Hematopoietic multipotent progenitor cell treated with erythropoietin and hydrocortisone succinate and interleukin-3 and kit ligand, for 8 days (in vitro differentiated cells): ENCODE data around the gene PHACTR2.
"Not testable (repeated sequence)": the region's sequence is repeated elsewhere in the genome, so short reads cannot be mapped to it uniquely, and the experiment has no call there.

ENCODE experiments used
- DNase-seq: peaks from one replicate; pipeline ENCODE4 v3.0.0-alpha.2; 2015

Gene PHACTR2

GRCh38 chr6:143773506-143774150 is 95.9 kb downstream of the PHACTR2 start:
- DNase-seq = no peak

- DNase-seq = no peak
Observed at GRCh38 chr6:143774347-143774746, 96.6 kb downstream of the PHACTR2 start.

GRCh38 chr6:143775336-143775735 is 97.6 kb downstream of the PHACTR2 start:
- DNase-seq = no peak

GRCh38 chr6:143778926-143779325 is 101.2 kb downstream of the PHACTR2 start:
- no peak for DNase-seq

GRCh38 chr6:143782481-143782880 is 104.7 kb downstream of the PHACTR2 start:
- DNase-seq = no peak

- no peak for DNase-seq
Observed at GRCh38 chr6:143783077-143783476, 105.3 kb downstream of the PHACTR2 start.

GRCh38 chr6:143784316-143784715 is 106.6 kb downstream of the PHACTR2 start:
- DNase-seq = no peak

- not testable (repeated sequence) for DNase-seq
Observed at GRCh38 chr6:143786371-143786770, 108.6 kb downstream of the PHACTR2 start.

- no peak for DNase-seq
Observed at GRCh38 chr6:143792402-143793279, 114.9 kb downstream of the PHACTR2 start.

- no peak for DNase-seq
Observed at GRCh38 chr6:143793280-143793619, 115.5 kb downstream of the PHACTR2 start.

- not testable (repeated sequence) for DNase-seq
Observed at GRCh38 chr6:143796551-143796950, 118.8 kb downstream of the PHACTR2 start.

- DNase-seq = not testable (repeated sequence)
Observed at GRCh38 chr6:143798487-143798886, 120.7 kb downstream of the PHACTR2 start.

- no peak for DNase-seq
Observed at GRCh38 chr6:143802833-143803565, 125.2 kb downstream of the PHACTR2 start.

- peak; percentile 53 for DNase-seq
Observed at GRCh38 chr6:143803769-143804568, 126.2 kb downstream of the PHACTR2 start.

- DNase-seq = peak; percentile 90
Observed at GRCh38 chr6:143804835-143805239, 127.1 kb downstream of the PHACTR2 start.

- peak; percentile 87 for DNase-seq
Observed at GRCh38 chr6:143806282-143807102, 128.7 kb downstream of the PHACTR2 start.

- DNase-seq = peak; percentile 49
Observed at GRCh38 chr6:143807103-143807772, 129.5 kb downstream of the PHACTR2 start.

- DNase-seq = no peak
Observed at GRCh38 chr6:143810745-143811144, 133.0 kb downstream of the PHACTR2 start.

- no peak for DNase-seq
Observed at GRCh38 chr6:143811501-143812157, 133.9 kb downstream of the PHACTR2 start.

- peak; percentile 80 for DNase-seq
Observed at GRCh38 chr6:143817621-143818020, 139.9 kb downstream of the PHACTR2 start.

GRCh38 chr6:143821359-143821758 is 143.6 kb downstream of the PHACTR2 start:
- no peak for DNase-seq
